Common myeloid progenitor, CD34-positive (primary cell): ENCODE results near the gene CYP27B1.
"Not testable (repeated sequence)": the region's sequence is repeated elsewhere in the genome, so short reads cannot be mapped to it uniquely, and the experiment has no call there.

Experiments used
- CTCF ChIA-PET: fragments of 350-600 bp; sonication (Branson Sonifier 250); formaldehyde crosslinking; loops from one replicate; lab custom pipeline; 2021; ENCODE audit warnings: antibody characterized with exemption; lab: Charles Lee
- POLR2A ChIA-PET: fragments of 350-600 bp; sonication (Branson Sonifier 250); formaldehyde crosslinking; loops from one replicate; lab custom pipeline; 2021; ENCODE audit warnings: antibody characterized with exemption; lab: Charles Lee
- DNase-seq, 3 donors: peaks; one replicate each; pipeline versions ENCODE4 v3.0.0 to v3.0.0-alpha.2; 2013
- H3K27ac ChIP-seq, 2 experiments: 1 replicate in 1 of 2; 2 replicates in 1 of 2; pipeline ENCODE4 v1.7.0; 2013; ENCODE audit warnings: inconsistent platforms in 2 of 2, low read length in 2 of 2, mild to moderate bottlenecking in 2 of 2, low read depth in 1 of 2, moderate library complexity in 1 of 2; ENCODE audit not compliant: severe bottlenecking in 2 of 2, insufficient read depth in 1 of 2, poor library complexity in 1 of 2
- H3K27me3 ChIP-seq, 5 experiments: replicated peaks in 2 of 5; 1 replicate in 3 of 5; 2 replicates in 2 of 5; pipeline versions ENCODE4 v1.6.1 to v1.7.0; 2013; ENCODE audit warnings: low read length in 4 of 5, mild to moderate bottlenecking in 2 of 5, moderate library complexity in 2 of 5, inconsistent platforms in 1 of 5; ENCODE audit not compliant: insufficient read depth in 5 of 5, control insufficient read depth in 4 of 5
- H3K36me3 ChIP-seq, 4 experiments: 1 replicate in 2 of 4; 2 replicates in 2 of 4; pipeline versions ENCODE4 v1.6.1 to v1.7.0; 2013; ENCODE audit warnings: low read length in 3 of 4, control low read depth in 1 of 4, mild to moderate bottlenecking in 1 of 4; ENCODE audit not compliant: control insufficient read depth in 4 of 4, insufficient read depth in 4 of 4
- H3K4me1 ChIP-seq, 4 experiments: 1 replicate in 3 of 4; 2 replicates in 1 of 4; pipeline versions ENCODE4 v1.6.1 to v1.7.1; 2013; ENCODE audit warnings: low read length in 3 of 4, mild to moderate bottlenecking in 3 of 4, control low read depth in 1 of 4, inconsistent platforms in 1 of 4, moderate library complexity in 1 of 4; ENCODE audit not compliant: control insufficient read depth in 4 of 4, insufficient read depth in 4 of 4; ENCODE audit errors: control extremely low read depth in 1 of 4
- H3K4me3 ChIP-seq, 7 experiments: 1 replicate in 4 of 7; 2 replicates in 3 of 7; pipeline versions ENCODE4 v1.5.1 to v1.7.0; 2013; ENCODE audit warnings: mild to moderate bottlenecking in 7 of 7, low read length in 6 of 7, moderate library complexity in 6 of 7, inconsistent platforms in 2 of 7, low read depth in 2 of 7, control low read depth in 1 of 7; ENCODE audit not compliant: insufficient read depth in 4 of 7, control insufficient read depth in 1 of 7; ENCODE audit errors: extremely low read depth in 1 of 7
- H3K9me3 ChIP-seq, 5 experiments: 1 replicate in 4 of 5; 2 replicates in 1 of 5; pipeline versions ENCODE4 v1.6.1 to v1.7.1; 2013; ENCODE audit warnings: low read length in 4 of 5, mild to moderate bottlenecking in 2 of 5, inconsistent platforms in 1 of 5, low read depth in 1 of 5, moderate library complexity in 1 of 5; ENCODE audit not compliant: control insufficient read depth in 4 of 5, insufficient read depth in 2 of 5; ENCODE audit errors: control extremely low read depth in 1 of 5
- WGBS: methylation state at CpG from one replicate; pipeline ENCODE4 v1.1.5; 2013; ENCODE audit not compliant: insufficient coverage; 5-methylcytosine and 5-hydroxymethylcytosine counted together

CYP27B1 gene

GRCh38 chr12:57715036-57715748 lies 51.7 kb downstream of the CYP27B1 start:
- peaks cover 27 to 69% (median 49%) of the 10 kb centered on the region in 4 experiments for H3K36me3 ChIP-seq
- H3K9me3 ChIP-seq, CTCF ChIA-PET, H3K4me3 ChIP-seq, H3K27ac ChIP-seq, H3K4me1 ChIP-seq, H3K27me3 ChIP-seq, POLR2A ChIA-PET, DNase-seq: not testable (repeated sequence)
- 87% methylated on average over 5 of the region's 6 CpGs for WGBS

GRCh38 chr12:57713209-57713608 lies 53.7 kb downstream of the CYP27B1 start:
- Histone ChIP-seq H3K27me3 (no peaks in the 10 kb centered on the region), H3K4me3 (no peak overlapping the region), H3K9me3 (peaks cover 0 to 6% (median 0%) of the 10 kb centered on the region in 5 experiments), H3K36me3 (peaks cover 23 to 49% (median 31%) of the 10 kb centered on the region in 4 experiments), H3K4me1 (peaks cover 0 to 3% (median 0%) of the 10 kb centered on the region in 4 experiments), H3K27ac (no peak overlapping the region)
- DNase-seq, result no peak
- ChIA-PET POLR2A (no interaction called here), CTCF (interaction anchor here (1.1 to 1.4 kb wide), 4 partner anchors 10 to 44 kb away, joined by 3 to 5 read pairs (median 4); no protein-coding TSS in a partner anchor)
- WGBS, result 100% methylated on average over 4 of the region's 5 CpGs

- H3K27ac ChIP-seq, result no peak overlapping the region
- peaks cover 0 to 6% (median 0%) of the 10 kb centered on the region in 5 experiments for H3K9me3 ChIP-seq
- CTCF ChIA-PET, result interaction anchor here (1.1 to 1.3 kb wide), 2 partner anchors 10 to 16 kb away, joined by 3 to 4 read pairs; no protein-coding TSS in a partner anchor
- H3K4me3 ChIP-seq, result no peak overlapping the region
- H3K27me3 ChIP-seq, result no peaks in the 10 kb centered on the region
- 100% methylated on average over 2 of the region's 3 CpGs for WGBS
- POLR2A ChIA-PET, result no interaction called here
- no peak for DNase-seq
- peaks cover 0 to 3% (median 0%) of the 10 kb centered on the region in 4 experiments for H3K4me1 ChIP-seq
- peaks cover 20 to 44% (median 27%) of the 10 kb centered on the region in 4 experiments for H3K36me3 ChIP-seq
These were observed 54.2 kb downstream of the CYP27B1 start for GRCh38 chr12:57712701-57713100.
